Lung (tissue), 12 donors: Measurements from ENCODE around the gene RPS6KA2. TPM values are rescaled to one million over a fixed set of nuclear protein-coding genes. Genes with fewer than 3 reads are reported as not detected.

Experiments used
- ATAC-seq: fragments of 200-7000 bp; cut with Tn5 transposase; one replicate; pipeline ENCODE4 v1.9.1; 2020; ENCODE audit warnings: moderate number of reproducible peaks; ENCODE audit not compliant: insufficient read depth, low FRiP score
- DNase-seq, 3 donors: peaks; one replicate each; pipeline ENCODE4 v3.0.0-alpha.2; 2013 to 2017
- H3K27ac ChIP-seq, 2 donors: one replicate each; pipeline ENCODE4 v1.5.1; 2013; ENCODE audit warnings: mild to moderate bottlenecking in 2 of 2, moderate library complexity in 2 of 2, control low read depth in 1 of 2, inconsistent platforms in 1 of 2, low read depth in 1 of 2, low read length in 1 of 2
- H3K27me3 ChIP-seq, 3 donors: one replicate each; pipeline ENCODE4 v1.5.1; 2013; ENCODE audit warnings: low read length in 2 of 3; ENCODE audit not compliant: control insufficient read depth in 3 of 3, insufficient read depth in 3 of 3
- H3K36me3 ChIP-seq, 4 donors: one replicate each; pipeline ENCODE4 v1.5.1; 2013; ENCODE audit warnings: low read length in 4 of 4, mild to moderate bottlenecking in 1 of 4, moderate library complexity in 1 of 4; ENCODE audit not compliant: control insufficient read depth in 4 of 4, insufficient read depth in 4 of 4
- H3K4me1 ChIP-seq, 5 donors: one replicate each; pipeline ENCODE4 v1.5.1; 2013; ENCODE audit warnings: low read length in 5 of 5, mild to moderate bottlenecking in 2 of 5, moderate library complexity in 1 of 5; ENCODE audit not compliant: control insufficient read depth in 5 of 5, insufficient read depth in 5 of 5
- H3K4me3 ChIP-seq: one replicate; pipeline ENCODE4 v1.5.1; 2013; ENCODE audit warnings: mild to moderate bottlenecking, control low read depth, moderate library complexity
- H3K9ac ChIP-seq, 2 donors: one replicate each; pipeline ENCODE4 v1.5.1; 2013; ENCODE audit warnings: low read length in 2 of 2, control low read depth in 1 of 2; ENCODE audit not compliant: insufficient read depth in 1 of 2
- H3K9me3 ChIP-seq, 4 donors: one replicate each; pipeline ENCODE4 v1.5.1; 2013; ENCODE audit warnings: low read length in 3 of 4, mild to moderate bottlenecking in 1 of 4, moderate library complexity in 1 of 4; ENCODE audit not compliant: control insufficient read depth in 4 of 4, insufficient read depth in 3 of 4
- WGBS, 2 donors: extraction: QIAGEN DNeasy Blood & Tissue Kit; methylation state at CpG; one replicate each; pipeline ENCODE4 v1.1.7; 2013; 5-methylcytosine and 5-hydroxymethylcytosine counted together
- polyA plus RNA-seq, 2 donors: library from polyadenylated mRNA; stranded (reverse); fragments of 200-250 nt; gene quantifications; one replicate each; pipeline ENCODE4 v1.2.1, GENCODE V29; 2013
- total RNA-seq, 2 donors: library from RNA; depleted of rRNA in 1 of 2; stranded (reverse); fragments of >200 nt in 1 of 2; gene quantifications; one replicate each; pipeline ENCODE4 v1.2.1, GENCODE V29; 2014 to 2021
- TF ChIP-seq, protein P1 (sequence below): IDR thresholded peaks from 2 replicates; pipeline ENCODE4 v1.5.1; 2012; ENCODE audit warnings: mild to moderate bottlenecking; ENCODE audit errors: control extremely low read depth, extremely low read depth
- donor health status: control.
- donor health status: control.
- donor health status: Bipolar disorder and iron deficiency.
- donor health status: healthy.
- donor health status: DM: yes; HTN: yes; CAD: no.

The RPS6KA2 gene
- total and polyA plus RNA-seq, 4 donors, result 61.9 to 185 (median 105) TPM

DNA sequence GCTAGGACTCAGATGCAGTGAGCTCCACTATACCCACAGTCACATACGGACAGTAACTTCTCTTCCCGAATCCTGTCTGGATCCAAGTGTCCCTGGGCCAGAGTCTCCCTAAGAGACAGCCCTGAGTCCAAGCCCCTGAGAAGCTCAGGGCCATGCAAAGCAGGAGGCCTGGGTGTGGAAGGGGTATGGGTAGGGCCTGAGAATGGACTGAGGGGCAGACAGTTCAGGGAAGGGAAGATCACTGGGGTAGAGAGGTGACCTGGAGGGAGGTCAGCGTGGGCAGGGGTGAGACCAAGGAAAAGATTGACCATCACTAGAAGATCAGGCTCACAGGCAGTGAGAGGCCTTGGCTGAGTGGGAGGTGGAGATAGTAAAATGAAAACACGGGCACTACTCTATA, 8.8 kb downstream of the RPS6KA2 start:
- peaks cover 12 to 51% (median 21%) of the 10 kb centered on the region in 5 donors for H3K4me1 ChIP-seq
- WGBS, 2 donors, result 96 to 97% methylated on average over 4 of the region's 4 CpGs
- TF ChIP-seq, protein P1, sequence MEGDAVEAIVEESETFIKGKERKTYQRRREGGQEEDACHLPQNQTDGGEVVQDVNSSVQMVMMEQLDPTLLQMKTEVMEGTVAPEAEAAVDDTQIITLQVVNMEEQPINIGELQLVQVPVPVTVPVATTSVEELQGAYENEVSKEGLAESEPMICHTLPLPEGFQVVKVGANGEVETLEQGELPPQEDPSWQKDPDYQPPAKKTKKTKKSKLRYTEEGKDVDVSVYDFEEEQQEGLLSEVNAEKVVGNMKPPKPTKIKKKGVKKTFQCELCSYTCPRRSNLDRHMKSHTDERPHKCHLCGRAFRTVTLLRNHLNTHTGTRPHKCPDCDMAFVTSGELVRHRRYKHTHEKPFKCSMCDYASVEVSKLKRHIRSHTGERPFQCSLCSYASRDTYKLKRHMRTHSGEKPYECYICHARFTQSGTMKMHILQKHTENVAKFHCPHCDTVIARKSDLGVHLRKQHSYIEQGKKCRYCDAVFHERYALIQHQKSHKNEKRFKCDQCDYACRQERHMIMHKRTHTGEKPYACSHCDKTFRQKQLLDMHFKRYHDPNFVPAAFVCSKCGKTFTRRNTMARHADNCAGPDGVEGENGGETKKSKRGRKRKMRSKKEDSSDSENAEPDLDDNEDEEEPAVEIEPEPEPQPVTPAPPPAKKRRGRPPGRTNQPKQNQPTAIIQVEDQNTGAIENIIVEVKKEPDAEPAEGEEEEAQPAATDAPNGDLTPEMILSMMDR, result no peak
- DNase-seq (no peak), ATAC-seq (no peak)
- H3K4me3 ChIP-seq, result no peak overlapping the region
- H3K27me3 ChIP-seq, result no peaks in the 10 kb centered on the region
- no peaks in the 10 kb centered on the region for H3K9me3 ChIP-seq
- peak overlapping the region in 1 of 2 donors; percentile 91 for H3K27ac ChIP-seq
- H3K9ac ChIP-seq, result no peak overlapping the region
- peaks cover 0 to 21% (median 2%) of the 10 kb centered on the region in 4 donors for H3K36me3 ChIP-seq

DNA sequence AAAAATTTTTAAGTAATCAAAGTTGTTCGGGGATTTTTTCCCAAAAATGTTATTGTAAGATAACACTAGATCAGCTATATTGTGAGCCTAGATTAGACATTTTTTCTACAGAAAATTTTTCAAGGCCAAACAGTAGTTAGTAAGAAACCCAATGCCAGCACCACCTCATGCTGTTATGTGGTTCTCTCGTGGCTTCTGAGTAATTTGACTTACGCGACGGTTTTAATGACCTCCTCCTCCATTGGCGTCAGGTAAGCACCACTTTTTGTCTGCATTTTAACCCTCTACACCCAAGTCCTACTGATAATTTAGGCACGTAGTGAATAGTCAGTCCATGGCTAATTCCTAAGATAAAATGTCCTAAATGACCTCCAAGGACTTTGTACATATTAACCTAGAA, 9.7 kb downstream of the RPS6KA2 start:
- TF ChIP-seq, protein P1, result no peak
- Histone ChIP-seq H3K9me3 (no peaks in the 10 kb centered on the region), H3K9ac (no peak overlapping the region), H3K4me1 (peaks cover 12 to 53% (median 25%) of the 10 kb centered on the region in 5 donors), H3K4me3 (no peak overlapping the region), H3K27me3 (no peaks in the 10 kb centered on the region), H3K27ac (peak overlapping the region in 1 of 2 donors; percentile 12), H3K36me3 (peaks cover 0 to 26% (median 2%) of the 10 kb centered on the region in 4 donors)
- DNase-seq, result no peak
- no peak for ATAC-seq
- 82 to 84% methylated on average over 7 of the region's 7 CpGs for WGBS, 2 donors

DNA sequence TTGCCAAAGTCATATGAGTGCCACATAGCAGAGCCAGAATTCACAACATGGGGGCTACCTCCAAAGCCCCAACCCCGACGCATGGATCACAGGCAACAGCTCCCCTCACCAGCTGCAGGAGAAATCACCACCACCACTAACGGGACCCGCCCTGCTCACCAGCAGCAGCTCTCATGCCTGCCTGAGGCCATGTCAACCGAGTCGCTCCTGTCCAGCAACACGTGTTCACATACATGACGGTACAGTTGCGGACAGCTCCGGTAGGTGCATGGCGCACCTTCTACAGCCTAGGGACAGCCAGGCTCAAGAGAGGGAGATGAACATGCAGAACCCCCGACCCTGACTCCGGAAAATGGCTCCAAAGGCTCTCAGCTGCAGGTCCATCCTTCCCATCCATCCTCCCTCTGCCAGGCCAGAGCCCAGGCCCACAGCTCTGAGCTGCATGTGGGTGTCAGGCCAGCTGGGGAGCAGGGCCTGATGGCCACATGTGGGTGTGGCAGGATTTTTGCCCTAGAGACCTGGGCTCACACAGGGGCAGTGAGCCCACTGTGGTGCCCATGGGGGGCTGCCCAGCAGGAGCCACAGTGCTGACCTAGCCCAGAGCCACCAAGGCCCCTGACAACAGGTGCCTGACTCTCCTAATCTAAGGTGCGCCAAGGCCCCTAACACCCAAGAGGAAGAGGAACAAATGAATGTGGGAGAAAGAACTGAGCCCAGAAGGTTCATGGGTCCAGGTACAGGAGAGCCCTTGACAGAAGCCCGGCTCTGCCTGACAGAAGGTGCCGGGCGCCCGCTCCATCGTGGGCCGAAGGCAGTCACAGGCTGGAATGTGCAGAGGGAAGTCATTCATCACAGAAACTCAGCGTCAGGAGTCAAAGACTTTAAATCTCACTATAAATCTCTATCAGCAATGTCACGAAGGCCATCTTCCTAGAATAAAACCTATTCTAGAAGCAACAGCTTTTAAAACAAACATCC, 10.5 kb downstream of the RPS6KA2 start:
- Histone ChIP-seq H3K4me3 (no peak overlapping the region), H3K36me3 (peaks cover 0 to 29% (median 2%) of the 10 kb centered on the region in 4 donors), H3K4me1 (peaks cover 12 to 54% (median 25%) of the 10 kb centered on the region in 5 donors), H3K9me3 (no peaks in the 10 kb centered on the region), H3K27me3 (no peaks in the 10 kb centered on the region), H3K9ac (no peak overlapping the region), H3K27ac (peak overlapping the region in 1 of 2 donors; percentile 30)
- no peak for DNase-seq
- 88 to 93% methylated on average over 22 of the region's 22 CpGs for WGBS, 2 donors
- ATAC-seq, result no peak
- TF ChIP-seq, protein P1, result no peak
